SU-DHL-6 (cell line): ENCODE measurements around the gene SOCS1.

Experiments
- H2AFZ ChIP-seq: fragments of 200-600 bp; sonication (generic); 2 replicates; pipeline ENCODE4 v1.6.1; 2014; ENCODE audit warnings: low read depth, mild to moderate bottlenecking, moderate library complexity, mixed read lengths, antibody characterized with exemption, low read length; ENCODE audit not compliant: severe bottlenecking
- H3F3A ChIP-seq: fragments of 200-600 bp; shearing (Covaris generic); 2 replicates; pipeline ENCODE4 v1.6.0; 2016; ENCODE audit warnings: antibody characterized with exemption, mild to moderate bottlenecking; ENCODE audit not compliant: insufficient read depth
- H3K27ac ChIP-seq: fragments of 200-600 bp; sonication (generic); 2 replicates; pipeline ENCODE4 v1.5.1; 2016; ENCODE audit warnings: low read depth, mild to moderate bottlenecking, low read length, moderate library complexity, mixed read lengths
- H3K27me3 ChIP-seq: fragments of 200-600 bp; sonication (generic), shearing (Covaris generic); 2 replicates; pipeline ENCODE4 v1.6.0; 2014; ENCODE audit warnings: mild to moderate bottlenecking, low read length
- H3K36me3 ChIP-seq: fragments of 200-600 bp; sonication (generic); 2 replicates; pipeline ENCODE4 v1.6.1; 2014; ENCODE audit warnings: mild to moderate bottlenecking, low read length, mixed read lengths
- H3K4me2 ChIP-seq: fragments of 300-600, 200-600 bp; shearing (Covaris generic), sonication (generic); 2 replicates; pipeline ENCODE4 v1.6.0; 2014; ENCODE audit warnings: low read length, low read depth, mild to moderate bottlenecking; ENCODE audit not compliant: poor library complexity, severe bottlenecking
- H3K4me3 ChIP-seq: fragments of 200-600 bp; sonication (generic); 2 replicates; pipeline ENCODE4 v1.5.1; 2014; ENCODE audit warnings: antibody characterized with exemption, low read length, mild to moderate bottlenecking, mixed read lengths; ENCODE audit not compliant: insufficient read depth, poor library complexity, severe bottlenecking
- H3K79me2 ChIP-seq: fragments of 200-600 bp; sonication (generic); 2 replicates; pipeline ENCODE4 v1.6.1; 2014; ENCODE audit warnings: mild to moderate bottlenecking, low read length, moderate library complexity; ENCODE audit not compliant: insufficient read depth
- H3K9ac ChIP-seq: fragments of 200-600 bp; sonication (generic); 2 replicates; pipeline ENCODE4 v1.7.0; 2014; ENCODE audit warnings: mild to moderate bottlenecking, low read length
- H3K9me2 ChIP-seq: fragments of 200-600 bp; sonication (generic); replicated peaks from 2 replicates; pipeline ENCODE4 v1.6.1; 2014; ENCODE audit warnings: low read length; ENCODE audit not compliant: insufficient read depth
- H3K9me3 ChIP-seq: fragments of 200-600 bp; sonication (generic); 2 replicates; pipeline ENCODE4 v1.6.1; 2014; ENCODE audit warnings: low read length, mixed read lengths; ENCODE audit not compliant: insufficient read depth
- H4K20me1 ChIP-seq: fragments of 200-600 bp; sonication (generic); 2 replicates; pipeline ENCODE4 v1.6.1; 2014; ENCODE audit warnings: low read depth, mild to moderate bottlenecking, antibody characterized with exemption, low read length, moderate library complexity, mixed read lengths
- CTCF ChIP-seq: fragments of 200-600 bp; sonication (generic); IDR thresholded peaks from one replicate; pipeline ENCODE4 v1.5.1; 2017; ENCODE audit warnings: antibody characterized with exemption, mild to moderate bottlenecking, low read length, moderate library complexity; ENCODE audit not compliant: insufficient read depth, poor library complexity, severe bottlenecking
- EZH2phosphoT487 ChIP-seq: fragments of 200-600 bp; sonication (generic), shearing (Covaris generic); conservative IDR thresholded peaks from 2 replicates; pipeline ENCODE4 v1.6.1; 2018; ENCODE audit warnings: mild to moderate bottlenecking, antibody characterized with exemption, low read length, moderate library complexity, mixed read lengths

The SOCS1 gene

GRCh38 chr16:11298143-11298900 is 42.3 kb upstream of the SOCS1 start:
- Histone ChIP-seq H3K27me3 (no peaks in the 10 kb centered on the region), H3K79me2 (no peaks in the 10 kb centered on the region), H3K4me2 (peak overlapping the region; percentile 66), H3K9me3 (no peaks in the 10 kb centered on the region), H2AFZ (peak overlapping the region; percentile 83), H3K36me3 (no peaks in the 10 kb centered on the region), H3F3A (peaks cover 42% of the 10 kb centered on the region), H4K20me1 (no peaks in the 10 kb centered on the region), H3K9me2 (no peaks in the 10 kb centered on the region), H3K9ac (peak overlapping the region; percentile 51), H3K27ac (peak overlapping the region; percentile 96), H3K4me3 (peak overlapping the region; percentile 15)
- TF ChIP-seq EZH2phosphoT487: no peak
- TF ChIP-seq CTCF: no peak

- H2AFZ ChIP-seq: peak overlapping the region; percentile 83
These were observed 41.6 kb upstream of the SOCS1 start for GRCh38 chr16:11297492-11298142.

GRCh38 chr16:11296706-11297491 is 40.9 kb upstream of the SOCS1 start:
- Histone ChIP-seq H3K27ac (peak overlapping the region; percentile 96), H3K4me3 (no peak overlapping the region), H3F3A (peaks cover 42% of the 10 kb centered on the region), H3K4me2 (peak overlapping the region; percentile 38), H3K27me3 (no peaks in the 10 kb centered on the region), H3K36me3 (no peaks in the 10 kb centered on the region), H2AFZ (no peak overlapping the region), H3K79me2 (no peaks in the 10 kb centered on the region), H3K9me2 (no peaks in the 10 kb centered on the region), H3K9ac (peak overlapping the region; percentile 11), H3K9me3 (no peaks in the 10 kb centered on the region), H4K20me1 (no peaks in the 10 kb centered on the region)
- TF ChIP-seq CTCF: no peak
- no peak for TF ChIP-seq EZH2phosphoT487

More at GRCh38 chr16:11297492-11298142, 41.6 kb upstream of the SOCS1 start:
- Histone ChIP-seq H3K4me2 (peak overlapping the region; percentile 66), H3K36me3 (no peaks in the 10 kb centered on the region), H4K20me1 (no peaks in the 10 kb centered on the region), H3K27me3 (no peaks in the 10 kb centered on the region), H3K9ac (peak overlapping the region; percentile 51), H3F3A (peaks cover 42% of the 10 kb centered on the region), H3K79me2 (no peaks in the 10 kb centered on the region), H3K4me3 (peak overlapping the region; percentile 15), H3K9me2 (no peaks in the 10 kb centered on the region), H3K9me3 (no peaks in the 10 kb centered on the region), H3K27ac (peak overlapping the region; percentile 96)
- no peak for TF ChIP-seq EZH2phosphoT487
- no peak for TF ChIP-seq CTCF
